ELF-1 (cell line): ENCODE results near the gene ARFGAP1.
"Not testable (repeated sequence)": the region's sequence is repeated elsewhere in the genome, so short reads cannot be mapped to it uniquely, and the experiment has no call there.

Experiments used
- DNase-seq: peaks from one replicate; pipeline ENCODE4 v3.0.0-alpha.2; 2016; ENCODE audit warnings: low read depth, low spot score

Gene ARFGAP1

DNA sequence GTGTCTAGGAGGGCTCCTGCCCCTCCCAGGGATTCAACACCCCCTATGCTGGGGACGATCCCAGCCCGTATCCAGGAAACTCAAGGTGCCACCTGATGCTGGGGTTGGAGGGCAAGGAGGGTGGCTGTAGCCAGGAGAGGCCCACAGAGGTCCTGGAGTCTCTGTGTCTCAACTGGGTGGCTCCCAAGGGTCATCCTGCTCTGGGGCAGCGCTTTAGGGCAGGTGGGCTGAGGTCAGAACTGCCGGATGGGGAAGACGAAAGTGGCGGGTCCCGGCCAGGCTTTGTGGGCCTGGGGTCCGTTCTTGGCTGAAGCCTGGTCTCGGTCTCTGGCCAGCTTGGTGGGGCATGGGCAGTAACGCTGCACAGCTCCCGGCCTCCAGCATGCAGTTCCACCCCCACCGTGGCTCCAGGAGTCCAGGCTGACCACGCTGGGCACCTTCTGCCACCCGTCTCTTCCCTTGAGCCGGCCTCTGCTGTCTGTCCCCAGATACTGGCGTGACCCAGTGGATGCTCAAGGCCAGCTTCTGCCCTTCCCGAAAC is 17.6 kb downstream of the ARFGAP1 start:
- DNase-seq: no peak

GRCh38 chr20:63290677-63291472 is 18.3 kb downstream of the ARFGAP1 start:
- peak; percentile 86 for DNase-seq

DNA sequence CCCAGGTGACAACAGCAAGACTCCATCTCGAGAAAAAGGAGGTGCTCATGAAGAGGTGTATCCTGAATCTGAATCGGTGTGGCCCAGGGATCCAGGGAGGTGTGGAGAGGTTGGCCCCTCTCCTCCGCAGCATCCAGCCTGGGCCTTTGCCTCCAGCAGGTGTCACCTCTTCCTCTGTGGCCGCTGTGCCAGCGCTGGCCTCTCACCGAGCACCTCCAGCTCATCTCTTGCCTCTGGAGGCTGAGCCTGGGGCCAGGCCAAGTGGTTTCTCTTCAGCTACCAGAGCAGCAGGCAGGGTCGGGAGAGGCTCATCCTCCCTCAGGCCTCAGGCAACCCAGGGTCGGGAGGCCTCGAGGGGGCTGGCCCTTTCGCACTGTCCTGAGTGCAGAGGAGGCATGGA is 19.2 kb downstream of the ARFGAP1 start:
- DNase-seq: no peak

DNA sequence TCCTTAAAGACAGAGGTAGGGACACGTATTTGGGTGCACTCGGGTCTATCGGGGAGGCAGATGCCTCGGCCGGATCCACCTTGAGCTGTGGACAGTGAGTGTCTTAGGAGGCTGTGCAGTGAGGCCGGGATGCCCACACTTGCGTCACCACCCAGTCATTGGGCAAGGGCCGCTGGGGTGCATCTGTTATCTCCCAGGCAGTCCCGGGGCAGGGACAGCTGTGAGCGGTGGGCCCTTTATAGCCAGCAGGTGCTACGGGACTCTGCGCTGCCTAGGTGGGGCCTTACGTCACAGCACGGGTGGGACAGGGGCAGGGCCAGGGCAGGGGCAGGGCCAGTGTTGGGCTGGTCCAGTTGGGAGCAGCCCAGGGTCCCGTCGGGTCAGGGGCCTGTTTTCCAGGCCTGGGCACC is 19.7 kb downstream of the ARFGAP1 start:
- no peak for DNase-seq

DNA sequence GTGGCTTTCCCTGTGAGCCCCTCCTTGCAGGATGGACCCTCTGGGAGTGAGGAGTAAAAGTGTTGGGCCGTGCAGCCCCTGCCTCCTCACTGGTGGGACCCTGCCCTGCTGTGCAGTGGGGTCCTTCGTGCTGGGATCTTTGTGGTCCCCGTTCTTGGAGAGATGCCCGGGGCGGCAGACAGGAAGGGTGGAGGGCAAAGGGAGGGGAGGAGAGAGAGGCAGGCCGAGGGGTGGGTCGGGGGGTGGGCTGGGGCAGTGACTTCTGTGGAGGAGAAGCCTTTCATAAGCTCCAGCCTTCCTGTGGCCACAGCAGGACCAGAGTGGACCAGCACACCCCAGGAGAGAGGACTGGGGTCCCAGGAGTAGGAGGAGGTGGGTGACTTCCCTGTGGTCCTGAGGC is 20.3 kb downstream of the ARFGAP1 start, which contains the start of gene COL20A1:
TSS of gene COL20A1 (plus strand) at position 283 of the 400 bp plus-strand sequence. CDS start 1,922 bp downstream, outside the sequence.
- no peak for DNase-seq

DNA sequence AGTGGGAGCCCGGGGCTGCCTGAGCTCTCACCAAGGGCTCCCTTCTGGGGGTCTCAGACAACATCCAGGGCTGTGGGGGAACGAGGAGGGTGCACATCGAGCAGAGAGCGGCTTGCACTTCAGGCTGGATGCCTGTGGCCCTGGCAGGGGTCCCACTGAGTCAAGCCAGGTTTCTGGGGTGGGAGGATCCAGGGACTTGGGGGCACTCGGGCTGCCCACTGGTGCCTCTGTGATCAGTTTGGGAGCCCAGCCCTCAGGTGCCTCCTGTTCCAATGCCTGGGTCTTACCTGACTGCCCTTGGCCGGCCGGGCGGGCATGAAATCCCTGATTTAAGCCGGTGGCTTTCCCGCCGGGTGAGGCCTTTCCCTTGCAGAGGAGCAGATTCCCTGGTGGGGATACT is 20.8 kb downstream of the ARFGAP1 start:
- no peak for DNase-seq

- no peak for DNase-seq
Measured at GRCh38 chr20:63293871-63294535, 21.4 kb downstream of the ARFGAP1 start.

GRCh38 chr20:63294536-63294900 is 21.9 kb downstream of the ARFGAP1 start:
- no peak for DNase-seq

- DNase-seq: no peak
Measured at GRCh38 chr20:63295018-63295417, 22.4 kb downstream of the ARFGAP1 start.

- no peak for DNase-seq
Measured at GRCh38 chr20:63295422-63295821, 22.8 kb downstream of the ARFGAP1 start.

DNA sequence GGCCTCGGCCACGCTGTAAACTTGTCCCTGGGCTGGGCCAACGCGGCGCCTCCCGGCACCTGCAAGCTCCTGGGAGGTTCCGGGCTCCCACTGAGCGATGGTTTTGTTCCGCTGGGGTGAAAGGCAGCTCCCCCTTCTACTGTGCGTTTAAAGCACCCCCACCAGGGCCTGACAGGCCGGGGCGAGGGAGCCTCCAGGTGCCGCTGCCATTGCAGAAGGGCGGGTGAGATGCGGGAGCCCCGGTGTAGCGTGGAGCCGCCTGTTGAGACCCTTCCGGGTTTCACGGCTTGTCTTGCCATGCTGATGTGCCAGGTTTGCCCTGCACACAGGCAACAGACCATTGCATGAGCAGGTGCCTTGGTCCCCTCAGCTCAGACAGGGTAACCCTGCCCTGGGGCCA is 23.2 kb downstream of the ARFGAP1 start:
- no peak for DNase-seq

DNA sequence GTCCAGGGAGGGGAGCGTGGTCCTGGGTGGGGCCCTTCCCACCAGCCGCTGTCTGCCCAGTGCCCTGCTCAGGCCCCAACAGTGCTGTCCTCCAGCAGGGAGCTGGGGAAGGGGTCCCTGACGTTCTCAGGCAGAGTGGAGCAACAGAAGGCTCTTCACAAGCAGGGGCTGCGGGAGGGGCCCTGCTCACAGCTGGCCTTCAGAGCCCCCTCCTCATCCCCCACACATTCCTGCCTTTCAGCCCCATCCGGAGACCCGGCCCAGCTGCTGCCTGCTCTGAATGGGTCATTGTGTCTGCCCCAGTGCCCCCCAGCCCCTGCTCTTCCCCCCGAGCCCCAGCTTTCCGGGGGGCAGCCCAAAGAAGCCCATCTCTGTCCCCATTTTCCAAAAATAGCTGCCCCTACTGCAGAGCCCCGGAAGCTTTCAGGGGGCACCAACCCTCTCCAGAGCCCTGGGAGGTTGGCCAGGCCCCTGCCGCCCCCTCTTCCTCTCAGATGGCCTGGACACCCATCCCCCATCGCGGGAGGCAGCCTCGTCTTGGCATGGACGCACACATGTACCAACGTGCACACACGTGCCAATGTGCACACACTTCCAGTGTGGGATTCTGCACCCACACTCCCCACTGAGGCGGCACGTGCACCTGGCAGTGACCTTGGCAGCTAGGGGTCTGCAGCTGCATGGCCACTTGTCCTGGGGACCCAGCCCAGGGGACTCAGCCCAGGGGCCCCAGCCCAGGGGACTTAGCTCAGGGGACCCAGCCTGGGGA is 24.1 kb downstream of the ARFGAP1 start:
- no peak for DNase-seq

GRCh38 chr20:63297371-63297781 is 24.8 kb downstream of the ARFGAP1 start:
- DNase-seq: no peak

GRCh38 chr20:63297796-63298572 is 25.4 kb downstream of the ARFGAP1 start:
- DNase-seq: no peak

DNA sequence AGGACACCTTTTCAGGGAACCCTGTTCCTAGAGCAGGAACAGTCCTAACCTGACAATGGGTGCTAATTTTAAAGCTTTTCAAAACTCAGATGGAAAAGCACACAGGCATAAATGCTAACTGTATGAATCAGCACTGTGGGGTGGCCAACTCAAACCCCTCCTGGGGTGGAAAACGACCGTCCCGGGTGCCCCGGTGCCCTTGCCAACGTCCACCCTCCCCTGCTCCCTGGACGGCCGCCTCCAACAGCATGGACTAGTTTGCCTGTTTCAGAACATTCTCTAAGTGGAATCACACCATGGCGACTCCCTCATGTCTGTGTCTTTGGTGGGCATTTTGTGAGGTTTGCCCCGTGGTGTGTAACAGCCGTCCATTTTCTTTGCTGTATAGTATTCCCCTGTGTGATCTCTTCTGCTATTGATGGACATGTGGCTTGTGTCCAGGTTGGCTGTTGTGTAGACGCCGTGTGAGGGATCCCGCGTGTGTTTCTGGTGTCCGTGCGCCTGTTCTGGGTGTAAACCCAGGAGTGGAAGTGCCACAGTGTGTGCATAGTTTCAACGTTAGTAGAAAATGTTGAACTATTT is 26.2 kb downstream of the ARFGAP1 start:
- no peak for DNase-seq

GRCh38 chr20:63301671-63302070 is 29.1 kb downstream of the ARFGAP1 start:
- no peak for DNase-seq

DNA sequence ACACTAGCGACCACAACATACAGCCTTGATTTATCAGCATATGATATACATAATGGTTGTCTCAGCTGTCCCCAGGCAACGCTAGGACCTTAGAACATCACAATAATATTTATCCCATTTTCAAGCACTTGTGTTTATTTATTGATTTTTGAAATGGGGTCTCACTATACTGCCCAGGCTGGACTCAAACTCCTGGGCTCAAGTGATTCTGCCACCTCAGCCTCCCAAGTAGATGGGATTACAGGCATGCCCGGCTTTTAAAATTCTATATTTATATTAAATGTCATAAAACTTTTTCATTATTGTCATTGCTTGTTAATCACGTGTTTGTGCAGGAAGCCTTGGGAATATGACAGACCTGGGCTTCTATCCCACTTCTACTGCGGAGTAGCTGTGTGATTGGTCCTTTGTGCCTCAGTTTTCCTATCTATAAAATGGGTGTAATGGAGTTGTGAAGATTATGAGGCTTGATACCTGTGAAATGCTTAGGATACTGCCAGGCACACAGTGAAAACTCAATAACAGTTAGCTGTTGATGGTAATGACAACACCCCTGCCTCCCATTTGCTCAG is 30.6 kb downstream of the ARFGAP1 start:
- DNase-seq: no peak

- no peak for DNase-seq
Measured at GRCh38 chr20:63305393-63305792, 32.8 kb downstream of the ARFGAP1 start.

GRCh38 chr20:63305933-63306672 is 33.5 kb downstream of the ARFGAP1 start:
- DNase-seq: not testable (repeated sequence)
